ENCODE data around the gene CFAP299. TPM values are rescaled to one million over a fixed set of nuclear protein-coding genes. Genes with fewer than 3 reads are reported as not detected.

The CFAP299 gene
- total RNA-seq, 3 donors from 2014 or later = not detected

GRCh38 chr4:80709082-80709869 lies 373.7 kb downstream of the CFAP299 start:
- no peaks in the 10 kb centered on the region for H3K36me3 ChIP-seq (ENCODE audit: low read depth)
- intact Hi-C loops (cut with DNase I, micrococcal nuclease) = no loop called here
- no peak for DNase-seq
- no peak for ATAC-seq
- H3K4me1 ChIP-seq (ENCODE audit: low read depth) = no peaks in the 10 kb centered on the region
- H3K4me3 ChIP-seq = no peak overlapping the region
- H3K9me3 ChIP-seq = no peaks in the 10 kb centered on the region
- TF ChIP-seq, protein P1, sequence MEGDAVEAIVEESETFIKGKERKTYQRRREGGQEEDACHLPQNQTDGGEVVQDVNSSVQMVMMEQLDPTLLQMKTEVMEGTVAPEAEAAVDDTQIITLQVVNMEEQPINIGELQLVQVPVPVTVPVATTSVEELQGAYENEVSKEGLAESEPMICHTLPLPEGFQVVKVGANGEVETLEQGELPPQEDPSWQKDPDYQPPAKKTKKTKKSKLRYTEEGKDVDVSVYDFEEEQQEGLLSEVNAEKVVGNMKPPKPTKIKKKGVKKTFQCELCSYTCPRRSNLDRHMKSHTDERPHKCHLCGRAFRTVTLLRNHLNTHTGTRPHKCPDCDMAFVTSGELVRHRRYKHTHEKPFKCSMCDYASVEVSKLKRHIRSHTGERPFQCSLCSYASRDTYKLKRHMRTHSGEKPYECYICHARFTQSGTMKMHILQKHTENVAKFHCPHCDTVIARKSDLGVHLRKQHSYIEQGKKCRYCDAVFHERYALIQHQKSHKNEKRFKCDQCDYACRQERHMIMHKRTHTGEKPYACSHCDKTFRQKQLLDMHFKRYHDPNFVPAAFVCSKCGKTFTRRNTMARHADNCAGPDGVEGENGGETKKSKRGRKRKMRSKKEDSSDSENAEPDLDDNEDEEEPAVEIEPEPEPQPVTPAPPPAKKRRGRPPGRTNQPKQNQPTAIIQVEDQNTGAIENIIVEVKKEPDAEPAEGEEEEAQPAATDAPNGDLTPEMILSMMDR (IDR thresholded peaks at IDR 0.05) = no peak

- TF ChIP-seq, protein P1 (IDR thresholded peaks at IDR 0.05) = no peak
- no peaks in the 10 kb centered on the region for H3K4me1 ChIP-seq (ENCODE audit: low read depth)
- no peaks in the 10 kb centered on the region for H3K9me3 ChIP-seq
- ATAC-seq (no peak), DNase-seq (no peak)
- no peaks in the 10 kb centered on the region for H3K36me3 ChIP-seq (ENCODE audit: low read depth)
- intact Hi-C loops (cut with DNase I, micrococcal nuclease) = no loop called here
- H3K4me3 ChIP-seq = no peak overlapping the region
These were observed 375.4 kb downstream of the CFAP299 start for GRCh38 chr4:80710748-80711451.

DNA sequence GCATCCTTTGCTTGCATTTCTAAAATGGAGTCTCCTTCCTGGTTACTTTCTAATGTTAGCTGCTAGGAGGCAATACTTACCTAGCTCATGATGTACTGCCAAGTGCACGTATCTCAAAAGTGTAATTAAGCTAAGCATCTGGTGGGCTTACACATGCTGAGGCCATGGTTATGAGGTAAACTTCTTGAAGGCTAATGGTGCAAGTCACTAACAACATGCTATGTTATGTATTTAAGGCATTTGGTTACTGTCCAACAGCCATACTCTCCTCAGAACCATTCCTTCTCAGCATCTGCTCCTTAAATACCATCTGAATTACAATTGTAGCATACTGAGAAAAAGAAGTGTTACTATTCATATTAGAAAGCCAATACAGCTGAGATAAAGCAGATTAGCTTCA lies 376.4 kb downstream of the CFAP299 start:
- intact Hi-C loops (cut with DNase I, micrococcal nuclease) = no loop called here
- ATAC-seq (no peak), DNase-seq (no peak)
- Histone ChIP-seq H3K36me3 (ENCODE audit: low read depth) (no peaks in the 10 kb centered on the region), H3K4me3 (no peak overlapping the region), H3K9me3 (no peaks in the 10 kb centered on the region), H3K4me1 (ENCODE audit: low read depth) (no peaks in the 10 kb centered on the region)
- TF ChIP-seq, protein P1 (IDR thresholded peaks at IDR 0.05) = no peak

DNA sequence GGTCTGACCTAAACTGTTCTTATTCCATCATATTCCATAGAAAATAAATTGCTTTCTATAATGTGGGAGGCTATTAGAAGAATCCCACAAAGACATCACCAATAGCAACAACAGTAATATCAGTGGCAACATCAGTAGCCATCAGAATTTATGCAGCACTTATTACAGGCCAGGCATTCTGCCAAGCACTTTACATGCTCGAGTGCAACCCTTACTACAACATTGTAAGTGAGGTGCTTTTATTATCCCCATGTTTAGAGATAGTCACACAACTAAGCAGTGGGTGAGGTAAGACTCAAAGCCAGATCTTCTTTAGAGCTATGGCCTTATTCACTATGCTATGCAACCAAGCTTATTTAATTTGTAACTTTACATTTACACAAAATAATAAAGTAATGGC lies 377.9 kb downstream of the CFAP299 start:
- no peak overlapping the region for H3K4me3 ChIP-seq
- H3K4me1 ChIP-seq (ENCODE audit: low read depth) = no peaks in the 10 kb centered on the region
- ATAC-seq = no peak
- intact Hi-C loops (cut with DNase I, micrococcal nuclease) = no loop called here
- H3K9me3 ChIP-seq = no peaks in the 10 kb centered on the region
- no peak for DNase-seq
- no peaks in the 10 kb centered on the region for H3K36me3 ChIP-seq (ENCODE audit: low read depth)
- TF ChIP-seq, protein P1 (IDR thresholded peaks at IDR 0.05) = no peak

DNA sequence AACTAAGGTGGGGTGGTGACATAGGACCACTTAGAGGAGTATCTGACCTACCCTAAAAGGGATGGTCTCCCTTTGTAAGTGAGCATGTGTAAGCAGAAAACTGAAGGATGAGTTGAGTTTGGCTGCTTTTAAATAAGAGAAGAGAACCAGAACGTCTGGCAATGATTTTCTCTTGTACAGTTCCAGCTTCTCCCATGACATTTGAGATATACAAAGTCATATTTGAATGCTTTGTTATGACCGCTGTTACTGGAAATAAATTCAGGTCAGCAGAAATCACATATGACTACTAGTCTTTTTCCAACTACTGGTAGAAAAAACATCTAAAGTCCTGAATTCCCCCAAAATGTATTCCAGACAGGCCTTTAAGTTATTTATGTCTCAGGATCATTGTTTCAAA lies 381.7 kb downstream of the CFAP299 start:
- intact Hi-C loops (cut with DNase I, micrococcal nuclease) = no loop called here
- no peak overlapping the region for H3K4me3 ChIP-seq
- TF ChIP-seq, protein P1 (IDR thresholded peaks at IDR 0.05) = no peak
- peaks cover 8% of the 10 kb centered on the region for H3K9me3 ChIP-seq
- ATAC-seq (no peak), DNase-seq (no peak)
- no peaks in the 10 kb centered on the region for H3K4me1 ChIP-seq (ENCODE audit: low read depth)
- H3K36me3 ChIP-seq (ENCODE audit: low read depth) = no peaks in the 10 kb centered on the region
